HG03457 (cell line): ENCODE results near the gene AGBL4.

Experiments used
- ATAC-seq: cut with Tn5 transposase; IDR thresholded peaks from one replicate; pipeline ENCODE4 v1.9.1; 2021; ENCODE audit warnings: moderate number of reproducible peaks; ENCODE audit not compliant: unreplicated experiment

The AGBL4 gene

DNA sequence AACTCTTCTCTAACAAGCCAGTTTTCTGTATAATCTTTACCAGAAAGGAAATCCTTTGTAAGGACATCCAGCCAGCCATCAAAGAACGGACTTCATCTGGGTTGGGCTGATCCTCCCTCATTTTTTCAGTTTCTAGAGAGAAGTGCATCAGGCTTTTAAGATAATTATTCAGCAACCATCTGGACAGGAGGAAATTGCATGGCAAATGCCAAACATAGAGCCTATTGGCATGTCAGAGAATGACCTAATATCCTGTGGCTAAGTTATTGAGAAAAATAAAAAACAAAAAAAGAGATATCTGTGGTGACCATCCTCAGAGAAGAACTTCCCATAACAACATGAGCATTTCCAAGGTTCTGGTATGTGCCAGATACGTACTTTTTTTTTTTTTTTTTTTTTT is 1172.1 kb downstream of the AGBL4 start:
- no peak for ATAC-seq

DNA sequence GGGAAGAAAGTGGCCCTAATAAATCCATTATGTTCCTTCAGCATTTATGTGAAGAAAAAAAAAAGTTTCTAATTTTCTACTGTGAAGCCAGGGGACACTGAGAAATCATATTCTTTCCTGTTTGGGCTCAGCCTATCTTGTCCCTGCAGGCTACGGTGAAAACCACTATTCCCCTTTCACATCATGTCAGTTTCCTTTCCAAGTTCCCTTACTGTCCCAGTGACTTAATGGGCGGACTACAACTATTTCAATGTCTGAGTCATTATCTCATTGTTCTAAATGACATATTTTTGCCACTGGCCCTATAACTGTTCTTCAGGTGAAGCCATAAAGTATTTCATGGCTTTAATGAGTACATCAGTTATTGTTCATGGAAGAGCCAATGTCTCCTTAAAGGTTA is 1175.7 kb downstream of the AGBL4 start:
- ATAC-seq: no peak

DNA sequence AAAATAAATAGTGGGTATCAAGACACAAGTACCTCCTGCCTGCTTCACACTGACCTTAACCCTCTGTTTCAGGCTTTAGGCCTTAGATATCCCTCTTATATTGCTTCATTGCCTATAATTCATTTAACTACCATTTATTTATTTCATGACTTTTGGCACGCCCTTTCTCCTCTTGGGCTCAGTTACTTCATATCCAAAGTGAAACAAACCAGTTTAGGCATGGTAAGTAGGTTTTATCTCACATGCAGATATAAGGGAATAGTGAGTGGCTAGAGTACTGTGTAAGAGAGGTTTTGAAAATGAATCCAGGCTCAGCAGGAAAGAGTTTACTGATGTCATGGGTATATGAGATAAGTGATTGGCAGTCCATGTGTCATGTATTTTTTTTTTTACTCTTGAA is 1177.3 kb downstream of the AGBL4 start:
- no peak for ATAC-seq

DNA sequence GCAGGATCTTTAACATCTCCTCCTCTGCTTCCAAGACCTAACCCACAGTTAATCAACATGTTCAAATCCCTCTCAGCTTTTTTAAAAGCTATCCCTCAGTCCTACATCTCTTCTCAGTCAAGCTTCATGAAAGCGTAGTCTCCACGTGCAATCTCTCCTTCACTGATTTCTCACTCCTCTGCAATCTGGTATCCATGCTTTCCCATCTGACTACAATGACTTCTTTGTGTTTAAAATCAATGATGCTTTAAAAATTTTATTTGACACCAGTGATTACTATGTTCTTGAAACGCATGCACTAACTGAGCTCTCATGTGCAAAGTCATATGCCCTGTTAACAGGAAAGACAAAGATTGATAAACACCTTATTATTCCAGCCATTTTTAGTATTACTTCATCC is 1179.6 kb downstream of the AGBL4 start:
- no peak for ATAC-seq

DNA sequence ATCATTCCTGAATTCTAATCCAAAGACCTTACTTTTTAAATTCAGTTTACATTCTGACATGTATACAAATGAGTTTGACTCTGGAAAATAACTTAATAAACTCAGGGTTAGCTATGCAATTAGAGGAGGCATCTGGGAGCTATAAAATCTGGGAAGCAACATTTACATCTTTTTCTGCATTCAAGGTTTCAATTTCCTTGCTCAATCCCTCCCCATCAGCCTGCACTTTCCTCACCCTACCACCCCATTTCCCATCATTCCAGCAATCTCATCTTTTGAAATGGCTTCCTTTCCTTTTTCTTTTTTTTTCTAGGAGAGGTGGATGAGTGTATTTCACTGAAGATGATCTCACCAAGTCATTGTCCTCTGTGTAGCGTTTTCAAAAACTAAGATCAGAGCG is 1181.8 kb downstream of the AGBL4 start:
- no peak for ATAC-seq

DNA sequence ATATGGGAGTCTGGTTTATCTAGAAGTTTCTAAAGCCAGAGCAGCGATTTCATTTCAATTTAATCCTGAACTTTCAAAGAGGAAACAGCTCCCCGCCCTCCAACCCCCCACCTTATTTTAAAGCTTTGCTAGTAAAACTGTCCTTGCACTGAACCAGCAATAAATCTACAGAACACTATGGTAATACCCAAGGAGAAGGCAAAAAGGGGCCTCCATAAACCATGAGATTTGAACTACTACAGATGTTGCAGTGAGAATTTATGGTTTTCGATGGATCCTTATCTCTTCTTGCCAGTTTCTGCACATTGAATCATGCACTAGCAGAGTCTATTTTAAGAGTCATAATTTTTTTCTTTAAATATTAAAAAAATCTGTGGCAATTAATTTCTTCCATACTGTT is 1182.3 kb downstream of the AGBL4 start:
- ATAC-seq: no peak

DNA sequence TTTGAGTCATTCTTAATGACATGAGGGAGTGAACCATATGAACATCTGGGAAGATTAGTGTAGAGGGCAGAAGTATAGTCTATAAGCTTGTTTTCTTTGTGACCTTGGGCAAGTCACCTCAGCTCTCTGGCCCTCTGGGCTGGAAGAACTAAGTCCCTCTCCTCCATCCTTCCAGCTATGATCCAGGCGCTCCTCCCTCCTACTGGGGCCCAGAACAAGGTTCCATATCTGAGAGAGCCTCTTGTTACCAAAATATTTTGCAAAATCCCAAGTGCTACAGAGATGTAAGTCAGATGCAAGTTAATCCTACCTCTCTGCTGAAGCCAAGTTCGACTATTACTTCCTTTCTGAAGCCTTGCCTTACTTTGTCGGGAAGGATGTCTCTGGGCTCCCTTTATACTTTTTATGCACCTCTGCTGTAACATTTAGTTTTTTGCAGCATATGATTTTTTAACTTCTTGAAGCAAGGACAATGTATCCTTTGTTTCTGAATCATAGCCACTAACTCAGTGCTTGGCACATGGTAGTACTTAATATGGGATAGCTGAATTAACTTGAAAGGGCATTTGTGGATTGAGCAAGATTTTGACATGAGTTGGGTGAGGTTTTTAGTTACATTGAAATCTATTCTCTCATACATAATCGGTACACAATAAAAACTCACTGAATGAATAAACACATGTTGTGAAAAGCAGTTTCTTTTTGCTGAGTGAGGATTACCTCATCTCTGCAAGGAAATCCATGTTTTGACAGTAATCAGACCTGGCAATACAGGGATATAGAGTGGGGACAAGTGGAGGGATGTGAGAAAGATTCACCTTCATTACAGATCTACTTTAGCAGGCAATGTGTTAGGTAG is 1192.4 kb downstream of the AGBL4 start:
- no peak for ATAC-seq

DNA sequence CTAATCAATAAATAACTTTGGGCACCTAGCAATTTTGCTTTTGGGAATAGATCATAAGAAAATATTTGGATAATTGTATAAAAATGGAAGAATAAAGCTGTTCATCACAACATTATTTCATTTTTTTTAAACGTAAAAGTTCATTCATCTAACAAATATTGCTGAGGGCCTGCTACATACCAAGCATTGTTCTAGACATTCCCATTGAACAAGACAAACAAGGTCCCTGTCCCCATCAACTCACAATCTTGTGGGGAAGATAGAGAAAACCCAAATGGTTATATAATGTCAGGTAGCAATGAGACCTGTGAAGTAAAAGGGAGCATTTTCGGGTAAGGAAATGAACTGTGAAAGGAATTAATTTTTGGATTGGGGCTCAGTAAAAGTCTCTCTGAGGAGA is 1193.0 kb downstream of the AGBL4 start:
- no peak for ATAC-seq

DNA sequence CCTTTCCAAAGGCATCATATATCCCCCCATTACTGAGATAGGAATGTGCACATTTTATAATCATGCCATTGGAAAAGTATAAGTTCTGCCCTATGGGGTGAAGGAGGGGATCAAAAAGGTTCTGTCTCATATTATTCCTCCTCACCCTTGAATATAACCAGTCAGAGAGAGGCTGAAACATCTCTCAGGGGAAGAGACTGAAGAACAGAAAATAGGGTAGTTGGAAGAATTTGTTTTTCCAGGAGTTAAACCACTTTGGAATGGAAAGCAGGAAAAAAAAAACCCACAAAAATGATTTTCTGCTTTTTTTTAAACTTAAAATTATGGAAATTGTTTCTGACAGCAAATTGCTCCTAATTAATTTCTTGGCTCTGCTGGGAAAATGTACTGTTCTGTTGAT is 1194.3 kb downstream of the AGBL4 start:
- ATAC-seq: no peak

DNA sequence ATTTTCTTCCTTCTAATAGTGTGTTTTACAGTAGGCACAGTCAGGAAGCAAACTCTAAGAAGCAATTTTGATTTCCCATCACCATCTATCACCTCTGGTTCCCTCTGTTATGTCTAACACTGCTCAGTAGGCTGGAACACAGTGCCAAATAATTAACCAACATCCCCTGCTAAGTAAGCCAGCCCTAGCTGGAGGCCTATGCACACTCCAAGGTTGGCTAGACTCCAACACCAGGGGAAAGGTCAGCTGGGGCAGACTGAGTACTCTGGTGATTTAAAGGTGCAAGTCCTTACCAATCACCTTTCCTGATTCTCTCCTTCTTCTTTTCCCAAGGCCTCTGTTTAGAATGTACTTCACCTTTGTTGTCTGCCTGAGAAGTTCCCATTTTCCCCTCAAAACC is 1200.6 kb downstream of the AGBL4 start:
- ATAC-seq: no peak

DNA sequence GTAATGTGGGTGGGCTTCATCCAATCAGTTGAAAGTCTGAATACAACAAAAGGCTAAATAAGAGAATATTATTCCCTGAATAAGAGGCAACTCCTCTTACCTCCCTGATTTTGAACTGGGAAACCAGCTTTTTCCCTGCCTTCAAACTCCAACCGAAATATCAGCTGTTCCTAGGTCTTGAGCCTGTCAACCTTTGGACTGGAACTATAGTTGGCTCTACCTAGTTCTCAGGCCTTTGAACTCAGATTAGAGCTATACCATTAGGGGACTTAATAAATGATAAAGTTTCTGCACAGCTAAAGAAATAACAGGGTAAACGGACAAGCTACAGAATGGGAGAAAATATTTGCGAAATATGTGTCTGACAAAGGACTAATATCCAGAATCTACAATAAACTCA is 1203.3 kb downstream of the AGBL4 start:
- ATAC-seq: no peak

DNA sequence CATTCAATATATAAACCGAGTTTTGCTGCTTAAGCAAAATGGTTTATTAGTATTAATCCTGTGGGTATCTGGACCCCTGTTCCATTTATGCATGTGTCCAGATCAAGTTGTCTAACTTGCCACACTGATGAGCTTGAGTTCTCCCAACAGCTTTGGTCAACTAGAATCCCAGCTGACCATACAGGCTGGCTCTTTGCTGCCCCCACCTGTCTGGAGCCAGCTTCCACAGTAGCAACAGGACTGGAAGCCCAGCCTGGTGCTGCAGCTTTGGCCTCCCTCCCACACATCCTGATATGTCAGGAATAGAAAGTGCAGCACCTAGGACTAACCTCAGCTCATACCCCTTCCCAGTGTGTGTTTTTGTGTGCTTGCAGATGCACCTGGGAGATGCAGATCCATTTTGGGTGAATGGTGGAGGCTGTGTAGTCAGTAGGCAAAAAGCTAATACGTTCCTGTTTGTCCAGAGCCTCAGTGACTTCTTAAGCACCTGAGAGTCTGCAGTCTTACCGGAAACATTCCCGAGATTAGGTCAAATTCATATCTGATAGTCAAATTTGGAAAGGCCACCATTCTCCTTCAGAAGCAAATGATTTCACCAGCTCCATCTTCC is 1206.1 kb downstream of the AGBL4 start:
- ATAC-seq: no peak

DNA sequence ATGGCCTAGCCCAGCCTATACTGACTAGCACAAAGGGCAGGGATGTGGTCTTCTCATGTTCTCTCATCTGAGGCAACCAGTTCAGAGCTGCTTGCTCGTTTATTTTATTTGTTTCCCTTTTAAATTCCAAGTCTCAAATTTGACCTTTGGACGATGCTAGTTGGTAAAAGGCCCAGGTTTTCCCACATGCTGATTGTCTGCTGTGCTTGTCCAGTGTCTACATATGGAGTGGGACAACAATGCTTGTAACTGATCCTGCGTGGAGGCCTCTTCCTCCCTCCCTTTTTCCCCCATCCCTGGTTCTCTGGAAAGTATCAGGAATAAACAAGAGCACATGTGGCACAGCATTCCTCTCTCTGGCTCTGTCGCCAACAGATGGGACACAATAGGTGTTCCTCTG is 1213.0 kb downstream of the AGBL4 start:
- no peak for ATAC-seq

DNA sequence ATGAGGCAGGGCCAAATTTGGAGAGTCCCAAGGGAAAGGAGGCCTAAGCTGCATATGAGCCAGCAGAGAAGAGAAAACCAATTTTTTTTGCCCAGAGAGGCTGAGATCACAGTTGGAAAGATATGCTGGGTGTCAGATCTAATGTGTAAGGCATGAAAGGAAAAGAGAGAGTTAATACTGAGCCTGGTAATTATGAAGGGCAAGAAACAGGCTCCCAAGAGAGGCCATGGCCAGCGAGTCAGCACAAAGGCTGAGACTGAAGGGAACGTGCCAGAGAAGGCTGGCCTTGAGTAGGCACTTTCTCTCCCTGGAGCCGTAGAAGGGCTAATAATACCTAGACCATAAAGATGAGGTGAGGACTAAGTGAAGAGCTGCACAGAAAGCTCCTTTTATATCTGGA is 1215.3 kb downstream of the AGBL4 start:
- ATAC-seq: no peak

DNA sequence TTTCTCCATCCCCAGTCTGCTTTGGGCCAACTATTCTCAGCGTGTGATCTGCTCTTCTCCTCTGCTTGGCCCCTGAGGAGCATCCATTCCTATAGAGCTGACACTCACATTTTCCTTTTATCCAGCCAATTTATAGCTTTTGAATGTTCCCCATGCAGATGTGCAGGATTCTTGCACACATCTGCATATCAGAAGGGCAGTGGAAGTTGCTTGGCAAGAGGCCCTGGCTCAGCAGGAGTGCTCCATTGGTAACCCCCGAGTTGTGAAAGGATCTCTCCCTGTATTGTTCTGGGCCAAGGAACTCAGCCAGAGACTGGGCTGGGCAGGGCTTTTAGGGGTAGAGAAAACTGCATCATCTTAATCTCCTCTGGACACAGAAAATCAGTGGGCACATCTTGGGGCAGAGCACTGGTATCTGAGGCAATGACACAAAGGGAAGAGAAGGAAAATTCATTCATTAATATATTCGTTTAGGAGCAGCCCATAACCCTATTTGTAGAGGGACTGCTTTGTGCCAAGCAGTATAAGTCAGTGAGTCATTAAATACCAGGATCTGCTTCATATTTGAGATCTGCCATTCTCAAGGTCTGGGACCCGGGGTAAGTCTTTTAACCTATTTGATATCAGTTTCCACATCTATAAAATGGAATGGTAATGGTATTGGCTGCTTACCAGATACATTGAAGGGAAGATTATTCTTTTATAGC is 1216.0 kb downstream of the AGBL4 start:
- no peak for ATAC-seq

DNA sequence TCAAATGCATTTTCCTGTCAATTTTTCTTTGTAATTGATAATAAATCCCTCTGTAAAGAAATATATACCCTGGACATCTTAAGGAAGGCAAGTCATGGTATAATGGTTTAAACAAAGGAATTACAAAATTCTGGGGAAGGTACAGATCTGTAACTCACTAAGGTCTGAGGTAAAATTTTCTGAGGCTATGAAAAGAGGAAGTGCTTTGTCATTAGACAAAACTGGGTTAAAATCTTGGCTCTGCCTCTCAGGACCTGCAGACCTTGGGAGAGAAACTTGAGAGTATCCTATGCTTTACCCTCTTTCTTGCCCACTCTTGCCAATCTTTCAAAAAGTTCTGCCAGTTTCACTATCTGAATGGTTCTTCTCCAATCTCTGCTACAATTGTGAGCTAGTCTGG is 1220.3 kb downstream of the AGBL4 start:
- ATAC-seq: no peak

DNA sequence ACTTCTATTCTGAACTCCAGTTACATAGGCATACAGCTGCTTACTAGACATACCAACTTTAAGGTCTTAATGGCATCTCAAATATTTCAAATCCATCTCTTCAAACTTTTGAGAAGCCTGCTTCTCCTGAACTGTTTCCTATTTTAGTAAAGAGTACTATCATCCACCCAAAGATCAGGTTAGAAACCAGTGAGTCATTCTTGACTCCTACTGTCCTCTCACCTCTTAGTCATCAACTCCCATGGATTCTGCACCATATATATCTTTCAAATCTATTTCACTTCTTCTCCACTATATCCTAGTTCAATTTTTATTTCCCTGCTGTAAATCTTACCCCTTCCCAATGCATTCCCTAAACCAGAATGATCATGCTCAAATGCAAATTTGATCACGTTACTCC is 1228.9 kb downstream of the AGBL4 start:
- ATAC-seq: no peak

DNA sequence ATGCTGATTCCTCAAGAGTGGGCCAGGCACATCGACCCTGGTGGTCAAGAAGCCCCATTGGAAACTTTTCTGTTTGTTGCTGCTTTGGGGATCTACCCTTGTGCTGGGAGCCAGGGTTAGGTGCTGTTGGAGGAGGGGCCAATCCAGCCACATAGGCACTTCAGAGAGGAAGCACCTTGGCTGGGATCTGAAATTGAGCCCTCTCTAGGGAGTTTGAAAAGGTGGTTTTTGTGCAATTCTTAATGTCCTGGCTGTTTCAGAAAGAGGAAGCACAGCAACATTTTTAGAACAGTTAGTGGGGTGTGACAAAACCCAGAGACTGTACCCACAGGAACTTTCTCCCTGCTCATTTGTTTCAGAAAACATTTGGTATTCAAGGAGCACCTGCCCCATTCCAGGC is 1229.9 kb downstream of the AGBL4 start:
- peak; percentile 93 for ATAC-seq

DNA sequence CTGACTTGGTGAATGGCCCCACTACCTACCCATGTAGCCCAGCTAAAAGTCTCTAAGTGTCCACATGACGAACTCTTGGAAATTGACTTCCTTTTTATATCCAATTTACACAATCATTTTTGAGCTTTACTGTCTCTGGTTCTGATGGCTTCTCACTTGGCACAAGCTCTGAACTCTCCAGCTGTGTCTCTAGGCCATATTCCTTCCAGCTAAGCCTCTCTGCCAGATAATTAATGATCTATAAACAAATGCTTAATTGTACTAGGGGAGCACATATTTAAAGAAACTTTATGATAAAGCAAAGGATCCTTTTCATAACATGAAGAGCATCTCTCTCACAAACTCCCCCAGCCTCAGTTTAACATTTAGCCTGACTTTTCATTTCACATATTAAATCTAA is 1230.8 kb downstream of the AGBL4 start:
- no peak for ATAC-seq

DNA sequence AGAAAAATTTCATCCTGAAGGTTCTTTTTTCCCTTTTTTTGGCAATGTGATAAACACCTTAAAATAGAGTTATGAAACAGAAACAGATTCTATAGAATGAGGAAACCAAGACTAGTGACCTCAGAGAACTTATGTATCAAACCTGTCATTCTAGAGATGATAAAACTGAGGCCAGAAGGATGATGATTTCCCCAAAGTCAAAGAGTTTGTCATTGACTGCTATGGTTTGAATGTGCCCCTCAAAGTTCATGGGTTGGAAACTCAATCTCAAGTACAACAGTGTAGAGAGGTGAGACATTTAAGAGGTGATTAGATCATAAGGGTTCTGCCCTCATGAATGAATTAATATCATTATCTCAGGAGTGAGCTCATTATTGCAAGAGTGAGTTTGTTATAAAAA is 1233.4 kb downstream of the AGBL4 start:
- ATAC-seq: peak; percentile 32

DNA sequence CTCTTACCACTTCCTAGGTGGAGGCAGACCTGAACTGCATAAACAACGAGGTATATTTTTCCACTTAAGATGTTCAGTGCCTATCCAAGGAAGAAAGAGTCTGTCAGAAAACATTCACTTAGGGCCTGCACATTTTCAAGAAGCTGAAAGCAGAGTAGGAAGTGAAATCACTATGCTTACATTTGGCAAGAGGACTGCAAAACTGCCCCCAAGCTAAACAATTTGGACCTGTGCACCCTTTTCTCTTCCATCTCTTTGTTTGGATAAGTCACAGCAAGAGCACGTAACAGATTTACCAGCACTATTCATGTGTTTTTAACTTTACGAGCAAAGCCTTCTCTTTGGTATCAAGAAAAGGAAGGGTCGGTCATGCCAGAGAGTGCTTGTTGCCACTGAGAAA is 1233.9 kb downstream of the AGBL4 start:
- ATAC-seq: no peak

DNA sequence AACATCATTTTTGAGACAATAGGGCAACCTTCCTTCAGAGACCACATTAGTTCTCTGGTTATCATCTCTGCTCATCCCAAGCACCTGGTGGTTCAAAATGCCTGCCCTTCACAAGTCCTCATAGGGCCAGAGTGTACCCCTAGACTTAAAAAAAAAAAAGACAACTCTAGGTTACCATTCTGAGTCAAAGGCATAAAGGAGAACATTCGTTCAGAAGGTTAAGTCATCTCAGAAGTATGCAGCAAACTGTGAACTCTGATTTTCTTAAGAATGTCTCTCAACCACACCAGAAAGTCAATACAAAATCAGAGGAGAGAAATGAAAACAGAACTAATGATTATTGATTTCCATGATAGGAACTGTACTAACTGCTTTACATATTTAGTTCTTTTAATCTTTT is 1237.9 kb downstream of the AGBL4 start:
- no peak for ATAC-seq
